CD4-positive, alpha-beta memory T cell (primary cell): ENCODE results near the gene L3MBTL4. TPM values are rescaled to one million over a fixed set of nuclear protein-coding genes. Genes with fewer than 3 reads are reported as not detected.
"Not testable (repeated sequence)": the region's sequence is repeated elsewhere in the genome, so short reads cannot be mapped to it uniquely, and the experiment has no call there.

ENCODE experiments used
- CTCF ChIA-PET: fragments of 350-600 bp; sonication (Branson Sonifier 250); formaldehyde crosslinking; loops from one replicate; lab custom pipeline; 2021; ENCODE audit warnings: inconsistent platforms; ENCODE audit not compliant: partially characterized antibody; lab: Charles Lee
- POLR2A ChIA-PET: fragments of 350-600 bp; sonication (Branson Sonifier 250); formaldehyde crosslinking; loops from one replicate; lab custom pipeline; 2021; ENCODE audit not compliant: partially characterized antibody; lab: Charles Lee
- DNase-seq, 5 donors: peaks; one replicate each; pipeline versions ENCODE4 v3.0.0 to v3.0.0-alpha.2; 2020 to 2022; ENCODE audit warnings: mixed read lengths in 1 of 5
- H3K27ac ChIP-seq: one replicate; pipeline ENCODE4 v1.7.0; 2013; ENCODE audit warnings: low read depth, low read length
- H3K27me3 ChIP-seq: 2 replicates; pipeline ENCODE4 v1.7.0; 2013; ENCODE audit warnings: mild to moderate bottlenecking, low read length, moderate library complexity; ENCODE audit not compliant: insufficient read depth
- H3K36me3 ChIP-seq: 2 replicates; pipeline ENCODE4 v1.7.0; 2013; ENCODE audit warnings: mild to moderate bottlenecking, low read length, moderate library complexity; ENCODE audit not compliant: insufficient read depth
- H3K4me1 ChIP-seq: 2 replicates; pipeline ENCODE4 v1.7.0; 2013; ENCODE audit warnings: mild to moderate bottlenecking, low read length, moderate library complexity; ENCODE audit not compliant: insufficient read depth
- H3K4me3 ChIP-seq, 2 donors: one replicate each; pipeline ENCODE4 v1.7.0; 2013; ENCODE audit warnings: low read length in 2 of 2, mild to moderate bottlenecking in 1 of 2
- H3K9me3 ChIP-seq, 2 donors: one replicate each; pipeline ENCODE4 v1.7.0; 2013; ENCODE audit warnings: low read length in 2 of 2, control low read depth in 1 of 2; ENCODE audit not compliant: control insufficient read depth in 1 of 2
- H3K27ac Mint-ChIP-seq, 7 donors: one replicate each; pipeline ENCODE4 v1.8.0; 2020 to 2021; ENCODE audit warnings: mixed read lengths in 7 of 7, mild to moderate bottlenecking in 6 of 7, inconsistent platforms in 3 of 7, moderate library complexity in 3 of 7
- H3K27me3 Mint-ChIP-seq, 2 donors: one replicate each; pipeline ENCODE4 v1.8.0; 2020 to 2021; ENCODE audit warnings: mixed read lengths in 2 of 2
- H3K36me3 Mint-ChIP-seq, 2 donors: one replicate each; pipeline ENCODE4 v1.8.0; 2020 to 2021; ENCODE audit warnings: mixed read lengths in 2 of 2, inconsistent platforms in 1 of 2, mild to moderate bottlenecking in 1 of 2
- H3K4me1 Mint-ChIP-seq, 4 donors: one replicate each; pipeline ENCODE4 v1.8.0; 2020 to 2021; ENCODE audit warnings: mixed read lengths in 4 of 4, mild to moderate bottlenecking in 1 of 4
- H3K4me3 Mint-ChIP-seq, 8 donors: one replicate each; pipeline ENCODE4 v1.8.0; 2020 to 2021; ENCODE audit warnings: mixed read lengths in 8 of 8, mild to moderate bottlenecking in 7 of 8, moderate library complexity in 6 of 8, inconsistent platforms in 3 of 8
- H3K9me3 Mint-ChIP-seq, 8 donors: one replicate each; pipeline ENCODE4 v1.8.0; 2020 to 2021; ENCODE audit warnings: mixed read lengths in 8 of 8, mild to moderate bottlenecking in 5 of 8, inconsistent platforms in 3 of 8, moderate library complexity in 1 of 8
- intact Hi-C: fragments of 100-400 bp; cut with micrococcal nuclease; formaldehyde crosslinking; loops from one replicate; pipeline ENCODE4 v1.15.1; 2023
- polyA plus RNA-seq, 2 donors: library from polyadenylated mRNA; unstranded; fragments of 300-500 nt; fragmentation: Illumina TruSeq; gene quantifications; one replicate each; pipeline ENCODE4 v1.2.3, GENCODE V29; 2021
- total RNA-seq, 2 experiments: library from RNA; stranded (reverse); gene quantifications; one replicate each; pipeline ENCODE4 v1.2.3, GENCODE V29; 2021

Gene L3MBTL4
- total and polyA plus RNA-seq, 4 experiments from 2014 or later, result 0.49 to 0.53 TPM; not detected in 2

GRCh38 chr18:6086731-6087130 lies 328.0 kb downstream of the L3MBTL4 start:
- Mint-ChIP-seq H3K27ac (no peak overlapping the region), H3K36me3 (no peaks in the 10 kb centered on the region), H3K27me3 (no peaks in the 10 kb centered on the region), H3K9me3 (peaks cover 0 to 6% (median 0%) of the 10 kb centered on the region in 8 donors), H3K4me1 (peaks cover 0 to 3% (median 1%) of the 10 kb centered on the region in 4 donors), H3K4me3 (no peak overlapping the region)
- intact Hi-C loops, result no loop called here
- no peak overlapping the region for H3K27ac ChIP-seq
- H3K4me3 ChIP-seq, result no peak overlapping the region
- no peaks in the 10 kb centered on the region for H3K4me1 ChIP-seq
- H3K9me3 ChIP-seq, result no peaks in the 10 kb centered on the region
- no peak for DNase-seq
- ChIA-PET POLR2A (no interaction called here), CTCF (no interaction called here)
- no peaks in the 10 kb centered on the region for H3K36me3 ChIP-seq
- no peaks in the 10 kb centered on the region for H3K27me3 ChIP-seq

- no peak for DNase-seq
- ChIA-PET POLR2A (no interaction called here), CTCF (no interaction called here)
- Mint-ChIP-seq H3K27ac (no peak overlapping the region), H3K4me3 (no peak overlapping the region), H3K36me3 (no peaks in the 10 kb centered on the region), H3K27me3 (no peaks in the 10 kb centered on the region), H3K4me1 (no peaks in the 10 kb centered on the region), H3K9me3 (peaks cover 0 to 2% (median 0%) of the 10 kb centered on the region in 8 donors)
- no peaks in the 10 kb centered on the region for H3K36me3 ChIP-seq
- no peak overlapping the region for H3K4me3 ChIP-seq
- intact Hi-C loops, result no loop called here
- H3K4me1 ChIP-seq, result no peaks in the 10 kb centered on the region
- H3K9me3 ChIP-seq, result no peaks in the 10 kb centered on the region
- H3K27me3 ChIP-seq, result no peaks in the 10 kb centered on the region
- H3K27ac ChIP-seq, result no peak overlapping the region
Observed at GRCh38 chr18:6079406-6079805, 335.3 kb downstream of the L3MBTL4 start.

- ChIA-PET CTCF (no interaction called here), POLR2A (no interaction called here)
- no peak for DNase-seq
- Histone ChIP-seq H3K27ac (no peak overlapping the region), H3K4me3 (no peak overlapping the region), H3K27me3 (no peaks in the 10 kb centered on the region), H3K4me1 (no peaks in the 10 kb centered on the region), H3K9me3 (no peaks in the 10 kb centered on the region), H3K36me3 (no peaks in the 10 kb centered on the region)
- Mint-ChIP-seq H3K9me3 (peaks cover 0 to 6% (median 0%) of the 10 kb centered on the region in 8 donors), H3K36me3 (no peaks in the 10 kb centered on the region), H3K27me3 (no peaks in the 10 kb centered on the region), H3K4me1 (no peaks in the 10 kb centered on the region), H3K4me3 (no peak overlapping the region), H3K27ac (no peak overlapping the region)
- intact Hi-C loops, result no loop called here
Observed at GRCh38 chr18:6078877-6079276, 335.8 kb downstream of the L3MBTL4 start.

- H3K4me1 Mint-ChIP-seq, H3K9me3 Mint-ChIP-seq, H3K4me3 ChIP-seq, H3K4me3 Mint-ChIP-seq, H3K27ac Mint-ChIP-seq, H3K9me3 ChIP-seq, H3K27me3 ChIP-seq, H3K4me1 ChIP-seq, H3K27ac ChIP-seq, DNase-seq, H3K27me3 Mint-ChIP-seq, POLR2A ChIA-PET, H3K36me3 ChIP-seq, intact Hi-C loops, CTCF ChIA-PET, H3K36me3 Mint-ChIP-seq: not testable (repeated sequence)
Observed at GRCh38 chr18:6072423-6072822, 342.3 kb downstream of the L3MBTL4 start.

- Histone ChIP-seq H3K27me3 (no peaks in the 10 kb centered on the region), H3K9me3 (no peaks in the 10 kb centered on the region), H3K36me3 (no peaks in the 10 kb centered on the region), H3K4me3 (no peak overlapping the region), H3K4me1 (no peaks in the 10 kb centered on the region), H3K27ac (no peak overlapping the region)
- ChIA-PET POLR2A (no interaction called here), CTCF (no interaction called here)
- Mint-ChIP-seq H3K36me3 (no peaks in the 10 kb centered on the region), H3K9me3 (peaks cover 0 to 13% (median 4%) of the 10 kb centered on the region in 8 donors), H3K27ac (no peak overlapping the region), H3K4me3 (no peak overlapping the region), H3K27me3 (peaks cover 2% of the 10 kb centered on the region in 2 donors), H3K4me1 (no peaks in the 10 kb centered on the region)
- no peak for DNase-seq
- intact Hi-C loops, result no loop called here
Observed at GRCh38 chr18:6069539-6069938, 345.2 kb downstream of the L3MBTL4 start.

GRCh38 chr18:6069103-6069502 lies 345.6 kb downstream of the L3MBTL4 start:
- Histone ChIP-seq H3K27ac (no peak overlapping the region), H3K4me1 (no peaks in the 10 kb centered on the region), H3K4me3 (no peak overlapping the region), H3K27me3 (no peaks in the 10 kb centered on the region), H3K9me3 (no peaks in the 10 kb centered on the region), H3K36me3 (no peaks in the 10 kb centered on the region)
- peaks cover 2% of the 10 kb centered on the region in 2 donors for H3K27me3 Mint-ChIP-seq
- H3K36me3 Mint-ChIP-seq, result no peaks in the 10 kb centered on the region
- no peaks in the 10 kb centered on the region for H3K4me1 Mint-ChIP-seq
- peaks cover 0 to 14% (median 3%) of the 10 kb centered on the region in 8 donors for H3K9me3 Mint-ChIP-seq
- ChIA-PET CTCF (no interaction called here), POLR2A (no interaction called here)
- no peak overlapping the region for H3K27ac Mint-ChIP-seq
- no peak overlapping the region for H3K4me3 Mint-ChIP-seq
- intact Hi-C loops, result no loop called here
- no peak for DNase-seq

GRCh38 chr18:6060149-6060548 lies 354.6 kb downstream of the L3MBTL4 start:
- CTCF ChIA-PET, result no interaction called here
- no peaks in the 10 kb centered on the region for H3K36me3 Mint-ChIP-seq

GRCh38 chr18:6059551-6059950 lies 355.2 kb downstream of the L3MBTL4 start:
- H3K36me3 ChIP-seq, result no peaks in the 10 kb centered on the region
- Mint-ChIP-seq H3K4me3 (no peak overlapping the region), H3K27me3 (no peaks in the 10 kb centered on the region), H3K4me1 (no peaks in the 10 kb centered on the region), H3K27ac (no peak overlapping the region), H3K9me3 (peaks cover 0 to 10% (median 0%) of the 10 kb centered on the region in 8 donors), H3K36me3 (no peaks in the 10 kb centered on the region)
- H3K4me1 ChIP-seq, result no peaks in the 10 kb centered on the region
- POLR2A ChIA-PET, result no interaction called here
- H3K27ac ChIP-seq, result no peak overlapping the region
- intact Hi-C loops, result no loop called here
- no peaks in the 10 kb centered on the region for H3K9me3 ChIP-seq
- H3K4me3 ChIP-seq, result no peak overlapping the region
- CTCF ChIA-PET, result no interaction called here
- no peak for DNase-seq
- H3K27me3 ChIP-seq, result no peaks in the 10 kb centered on the region

More at GRCh38 chr18:6060149-6060548, 354.6 kb downstream of the L3MBTL4 start:
- POLR2A ChIA-PET, result no interaction called here
- no peaks in the 10 kb centered on the region for H3K27me3 Mint-ChIP-seq
- no peaks in the 10 kb centered on the region for H3K36me3 ChIP-seq
- intact Hi-C loops, result no loop called here
- no peak overlapping the region for H3K27ac Mint-ChIP-seq
- no peaks in the 10 kb centered on the region for H3K27me3 ChIP-seq
- peaks cover 0 to 15% (median 0%) of the 10 kb centered on the region in 8 donors for H3K9me3 Mint-ChIP-seq
- H3K27ac ChIP-seq, result no peak overlapping the region
- no peak for DNase-seq
- no peaks in the 10 kb centered on the region for H3K9me3 ChIP-seq
- H3K4me3 ChIP-seq, result no peak overlapping the region
- H3K4me1 ChIP-seq, result no peaks in the 10 kb centered on the region
- no peak overlapping the region for H3K4me3 Mint-ChIP-seq
- no peaks in the 10 kb centered on the region for H3K4me1 Mint-ChIP-seq
